ENCODE results near the gene LEPROT.

DNA sequence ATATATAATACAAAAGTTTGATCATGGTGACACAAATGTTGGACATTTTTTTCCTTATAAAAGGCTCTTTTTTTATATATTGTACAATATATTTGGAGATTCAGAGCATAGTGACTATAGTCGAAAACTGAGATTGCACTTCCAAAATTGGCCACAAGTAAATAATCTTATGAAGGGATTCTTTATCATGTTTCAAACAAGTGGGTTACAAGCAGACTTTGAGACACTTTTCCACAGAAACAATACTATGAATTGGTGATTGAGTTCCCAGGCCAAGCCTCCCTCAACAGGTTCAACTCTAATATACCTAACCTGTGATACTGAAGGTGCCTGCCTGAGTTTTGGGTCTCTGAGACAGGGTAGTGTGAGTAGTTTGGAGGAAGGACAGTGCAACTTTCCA, 13.8 kb downstream of the LEPROT start:
- TF ChIP-seq, protein P1, sequence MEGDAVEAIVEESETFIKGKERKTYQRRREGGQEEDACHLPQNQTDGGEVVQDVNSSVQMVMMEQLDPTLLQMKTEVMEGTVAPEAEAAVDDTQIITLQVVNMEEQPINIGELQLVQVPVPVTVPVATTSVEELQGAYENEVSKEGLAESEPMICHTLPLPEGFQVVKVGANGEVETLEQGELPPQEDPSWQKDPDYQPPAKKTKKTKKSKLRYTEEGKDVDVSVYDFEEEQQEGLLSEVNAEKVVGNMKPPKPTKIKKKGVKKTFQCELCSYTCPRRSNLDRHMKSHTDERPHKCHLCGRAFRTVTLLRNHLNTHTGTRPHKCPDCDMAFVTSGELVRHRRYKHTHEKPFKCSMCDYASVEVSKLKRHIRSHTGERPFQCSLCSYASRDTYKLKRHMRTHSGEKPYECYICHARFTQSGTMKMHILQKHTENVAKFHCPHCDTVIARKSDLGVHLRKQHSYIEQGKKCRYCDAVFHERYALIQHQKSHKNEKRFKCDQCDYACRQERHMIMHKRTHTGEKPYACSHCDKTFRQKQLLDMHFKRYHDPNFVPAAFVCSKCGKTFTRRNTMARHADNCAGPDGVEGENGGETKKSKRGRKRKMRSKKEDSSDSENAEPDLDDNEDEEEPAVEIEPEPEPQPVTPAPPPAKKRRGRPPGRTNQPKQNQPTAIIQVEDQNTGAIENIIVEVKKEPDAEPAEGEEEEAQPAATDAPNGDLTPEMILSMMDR (IDR thresholded peaks at IDR 0.05 in 4 of 5, conservative IDR thresholded peaks at IDR 0.05 in 1 of 5): no peak
- TF ChIP-seq POLR2A (IDR thresholded peaks at IDR 0.05): no peak
